Stimulated activated CD8-positive, alpha-beta memory T cell treated with anti-CD3 and anti-CD28 coated beads, Interleukin-7, amount 100 ng/mL, for 1 hour (primary cell): ENCODE measurements around the gene NIPBL.
"Not testable (repeated sequence)": the region's sequence is repeated elsewhere in the genome, so short reads cannot be mapped to it uniquely, and the experiment has no call there.

ENCODE experiments used
- DNase-seq, 2 donors: peaks; one replicate each; pipeline ENCODE4 v3.0.0-alpha.2; 2020; ENCODE audit warnings: low read depth in 2 of 2

Gene NIPBL

GRCh38 chr5:37090123-37090726 is 213.7 kb downstream of the NIPBL start:
- no peak for DNase-seq

GRCh38 chr5:37090781-37091180 is 214.2 kb downstream of the NIPBL start:
- DNase-seq, result no peak

GRCh38 chr5:37093795-37094194 is 217.2 kb downstream of the NIPBL start:
- not testable (repeated sequence) for DNase-seq

GRCh38 chr5:37099267-37099666 is 222.7 kb downstream of the NIPBL start:
- not testable (repeated sequence) for DNase-seq

- DNase-seq, result no peak
These were observed 226.7 kb downstream of the NIPBL start for GRCh38 chr5:37103302-37103701.

DNA sequence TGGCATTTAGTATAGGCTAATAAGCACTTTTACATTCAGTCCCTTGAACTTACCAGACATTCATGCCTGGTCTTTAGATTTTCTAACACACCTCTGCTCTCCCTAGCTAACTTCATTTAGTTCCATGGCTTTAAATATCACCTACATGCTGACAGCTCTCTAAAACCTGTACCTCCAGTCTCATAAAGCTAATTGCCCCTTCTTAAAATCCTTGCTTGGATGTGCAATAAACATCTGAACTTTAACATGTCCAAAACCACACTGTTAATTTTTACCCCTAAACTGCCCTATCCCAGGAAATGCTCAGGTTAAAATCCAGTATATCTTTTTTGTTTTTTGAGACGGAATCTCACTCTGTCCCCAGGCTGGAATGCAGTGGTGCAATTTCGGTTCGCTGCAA is 232.8 kb downstream of the NIPBL start:
- DNase-seq, result no peak

DNA sequence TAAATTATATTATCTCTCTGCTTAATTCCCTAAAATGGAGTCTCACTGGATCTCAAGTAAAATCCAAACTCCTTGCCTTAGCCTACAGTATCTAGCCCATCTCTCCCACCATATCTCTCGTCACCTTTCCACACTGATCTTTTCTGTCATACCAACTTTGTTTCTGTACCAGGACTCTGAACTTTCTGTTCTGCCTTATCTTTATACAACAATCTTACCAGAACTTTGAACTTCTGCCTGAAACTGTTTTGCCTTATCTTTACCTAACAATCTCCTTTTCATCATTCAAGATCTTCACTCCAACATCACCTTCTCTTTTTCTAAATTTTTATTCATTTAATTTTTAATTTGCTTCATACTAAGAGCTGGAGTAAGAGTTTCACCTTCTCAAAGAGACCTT is 233.6 kb downstream of the NIPBL start:
- DNase-seq, result no peak

DNA sequence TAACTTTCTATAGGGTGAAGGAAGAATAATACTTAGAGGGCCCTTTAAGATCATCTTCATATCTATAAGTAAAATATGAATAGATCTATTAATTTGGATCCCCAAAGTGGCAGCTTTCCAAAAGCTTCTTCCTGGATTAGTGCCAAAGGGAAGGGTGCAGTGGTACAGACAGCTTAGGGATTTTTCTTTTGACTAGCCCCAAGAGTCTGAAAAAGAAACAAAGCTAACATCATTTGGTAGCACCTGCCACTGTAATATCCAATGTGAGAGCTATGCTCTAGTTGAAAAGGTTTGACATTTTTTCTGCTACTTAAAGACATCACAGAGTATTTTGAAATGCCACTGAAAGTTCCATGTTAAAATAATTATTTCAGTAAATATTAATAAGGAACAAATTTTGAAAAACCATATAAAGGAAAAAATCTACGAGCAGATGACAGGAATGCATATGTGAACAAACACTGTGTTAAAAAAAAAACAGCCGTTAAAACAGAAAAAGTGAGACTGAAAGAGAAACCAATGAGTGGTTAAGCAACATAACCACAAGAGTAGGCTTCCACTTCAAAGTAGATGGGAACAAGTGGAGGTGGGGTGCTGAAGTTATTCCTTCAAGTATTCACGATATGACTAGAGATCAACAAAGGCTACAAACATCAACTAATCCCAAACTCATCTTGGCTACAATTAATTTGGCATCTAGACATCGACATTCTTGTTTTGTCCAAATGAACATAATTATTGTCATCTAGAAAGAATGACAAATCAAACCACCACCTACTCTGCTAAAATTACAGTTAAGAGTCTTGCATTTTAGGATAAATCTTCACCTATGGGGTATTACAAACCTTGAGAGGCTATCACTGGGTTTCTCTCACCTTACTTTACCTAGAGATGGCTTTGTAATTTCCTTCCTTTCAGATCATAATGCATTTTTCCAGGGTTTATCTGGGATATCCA is 235.1 kb downstream of the NIPBL start:
- DNase-seq, result no peak

- no peak for DNase-seq
These were observed 235.9 kb downstream of the NIPBL start for GRCh38 chr5:37112383-37112991.
